Naive B cell (primary cell): ENCODE results near the gene ITLN2. TPM values are rescaled to one million over a fixed set of nuclear protein-coding genes. Genes with fewer than 3 reads are reported as not detected.
"Not testable (repeated sequence)": the region's sequence is repeated elsewhere in the genome, so short reads cannot be mapped to it uniquely, and the experiment has no call there.

ENCODE experiments used
- ATAC-seq, 2 donors: fragments of 150-1000 bp; cut with Tn5 transposase; 2 replicates each; pipeline ENCODE4 v1.10.0; 2021; ENCODE audit warnings: low read depth in 2 of 2, mild to moderate bottlenecking in 2 of 2, moderate library complexity in 2 of 2
- DNase-seq: peaks from one replicate; pipeline ENCODE4 v3.0.0; 2022
- H3K27ac Mint-ChIP-seq, 6 donors: one replicate each; pipeline ENCODE4 v1.8.0; 2020 to 2022; ENCODE audit warnings: mild to moderate bottlenecking in 6 of 6, mixed read lengths in 6 of 6, moderate library complexity in 5 of 6, inconsistent platforms in 2 of 6
- H3K27me3 Mint-ChIP-seq, 3 donors: one replicate each; pipeline ENCODE4 v1.8.0; 2021 to 2022; ENCODE audit warnings: mixed read lengths in 3 of 3, mild to moderate bottlenecking in 1 of 3
- H3K36me3 Mint-ChIP-seq, 2 donors: one replicate each; pipeline ENCODE4 v1.8.0; 2020 to 2022; ENCODE audit warnings: mixed read lengths in 2 of 2, inconsistent platforms in 1 of 2, mild to moderate bottlenecking in 1 of 2
- H3K4me1 Mint-ChIP-seq, 3 donors: one replicate each; pipeline ENCODE4 v1.8.0; 2020 to 2022; ENCODE audit warnings: mixed read lengths in 3 of 3, inconsistent platforms in 1 of 3, mild to moderate bottlenecking in 1 of 3, moderate library complexity in 1 of 3
- H3K4me3 Mint-ChIP-seq, 8 donors: one replicate each; pipeline ENCODE4 v1.8.0; 2020 to 2022; ENCODE audit warnings: mild to moderate bottlenecking in 8 of 8, mixed read lengths in 8 of 8, moderate library complexity in 8 of 8, inconsistent platforms in 2 of 8
- H3K9me3 Mint-ChIP-seq, 7 donors: one replicate each; pipeline ENCODE4 v1.8.0; 2020 to 2022; ENCODE audit warnings: mixed read lengths in 7 of 7, mild to moderate bottlenecking in 5 of 7, inconsistent platforms in 2 of 7, moderate library complexity in 1 of 7
- polyA plus RNA-seq, 6 donors: library from polyadenylated mRNA; unstranded; fragments of 300-500 nt; fragmentation: Illumina TruSeq; gene quantifications; one replicate each; pipeline ENCODE4 v1.2.3, GENCODE V29; 2021; ENCODE audit warnings: low read depth in 6 of 6

ITLN2 gene
- polyA plus RNA-seq, 6 donors from 2014 or later = not detected

- Mint-ChIP-seq H3K4me1 (no peaks in the 10 kb centered on the region), H3K27ac (peak overlapping the region in 1 of 6 donors; percentile 44), H3K27me3 (peaks cover 0 to 7% (median 0%) of the 10 kb centered on the region in 3 donors), H3K4me3 (no peak overlapping the region), H3K36me3 (no peaks in the 10 kb centered on the region), H3K9me3 (no peaks in the 10 kb centered on the region)
- DNase-seq = no peak
- no peak for ATAC-seq
Observed at GRCh38 chr1:160911441-160911840, 43.2 kb downstream of the ITLN2 start.

- DNase-seq (no peak), ATAC-seq (no peak)
- Mint-ChIP-seq H3K9me3 (no peaks in the 10 kb centered on the region), H3K4me3 (no peak overlapping the region), H3K27ac (no peak overlapping the region), H3K36me3 (no peaks in the 10 kb centered on the region), H3K4me1 (no peaks in the 10 kb centered on the region), H3K27me3 (peaks cover 0 to 7% (median 0%) of the 10 kb centered on the region in 3 donors)
Observed at GRCh38 chr1:160910170-160910750, 44.3 kb downstream of the ITLN2 start.

GRCh38 chr1:160907976-160908375, 46.6 kb downstream of the ITLN2 start:
- no peaks in the 10 kb centered on the region for H3K4me1 Mint-ChIP-seq
- ATAC-seq = no peak

GRCh38 chr1:160905617-160905989, 49.0 kb downstream of the ITLN2 start:
- H3K9me3 Mint-ChIP-seq = peaks cover 0 to under 1% (median 0%) of the 10 kb centered on the region in 7 donors
- H3K4me1 Mint-ChIP-seq = no peaks in the 10 kb centered on the region
- H3K36me3 Mint-ChIP-seq = no peaks in the 10 kb centered on the region
- H3K27me3 Mint-ChIP-seq = no peaks in the 10 kb centered on the region
- no peak overlapping the region for H3K27ac Mint-ChIP-seq
- DNase-seq (no peak), ATAC-seq (no peak)
- no peak overlapping the region for H3K4me3 Mint-ChIP-seq

More at GRCh38 chr1:160907976-160908375, 46.6 kb downstream of the ITLN2 start:
- Mint-ChIP-seq H3K4me3 (no peak overlapping the region), H3K9me3 (no peaks in the 10 kb centered on the region), H3K27me3 (no peaks in the 10 kb centered on the region), H3K36me3 (no peaks in the 10 kb centered on the region), H3K27ac (no peak overlapping the region)
- no peak for DNase-seq

- Mint-ChIP-seq H3K4me3 (no peak overlapping the region), H3K27me3 (peaks cover 0 to 4% (median 0%) of the 10 kb centered on the region in 3 donors), H3K9me3 (peaks cover 0 to 6% (median 2%) of the 10 kb centered on the region in 7 donors), H3K4me1 (no peaks in the 10 kb centered on the region), H3K36me3 (no peaks in the 10 kb centered on the region), H3K27ac (peak overlapping the region in 3 of 6 donors; percentile 7 to 69 (median 56))
- no peak for DNase-seq
- ATAC-seq = no peak
Observed at GRCh38 chr1:160904783-160905616, 49.6 kb downstream of the ITLN2 start.

GRCh38 chr1:160902251-160902650, 52.4 kb downstream of the ITLN2 start:
- peaks cover 0 to 19% (median 2%) of the 10 kb centered on the region in 7 donors for H3K9me3 Mint-ChIP-seq
- H3K27ac Mint-ChIP-seq = peak overlapping the region in 1 of 6 donors; percentile 16
- H3K4me3 Mint-ChIP-seq, H3K36me3 Mint-ChIP-seq, ATAC-seq, H3K4me1 Mint-ChIP-seq, DNase-seq: not testable (repeated sequence)
- peaks cover 0 to 11% (median 0%) of the 10 kb centered on the region in 3 donors for H3K27me3 Mint-ChIP-seq

GRCh38 chr1:160901768-160902167, 52.8 kb downstream of the ITLN2 start:
- H3K27me3 Mint-ChIP-seq = peaks cover 0 to 11% (median 4%) of the 10 kb centered on the region in 3 donors
- DNase-seq (no peak), ATAC-seq (no peak)
- peak overlapping the region in 1 of 6 donors; percentile 16 for H3K27ac Mint-ChIP-seq
- no peaks in the 10 kb centered on the region for H3K36me3 Mint-ChIP-seq
- peak overlapping the region in 1 of 8 donors; percentile 49 for H3K4me3 Mint-ChIP-seq
- peaks cover 0 to 19% (median 2%) of the 10 kb centered on the region in 7 donors for H3K9me3 Mint-ChIP-seq
- no peaks in the 10 kb centered on the region for H3K4me1 Mint-ChIP-seq

GRCh38 chr1:160900683-160901082, 53.9 kb downstream of the ITLN2 start:
- not testable (repeated sequence) for H3K27ac Mint-ChIP-seq, H3K36me3 Mint-ChIP-seq, H3K4me3 Mint-ChIP-seq, ATAC-seq, H3K4me1 Mint-ChIP-seq, DNase-seq
- H3K27me3 Mint-ChIP-seq = peaks cover 4 to 13% (median 8%) of the 10 kb centered on the region in 3 donors
- H3K9me3 Mint-ChIP-seq = peaks cover 0 to 19% (median 2%) of the 10 kb centered on the region in 7 donors

Other genes starting within 250 kb of the ITLN2 start
- 100 to 1,000 TPM; 129 to 163 (median 153) TPM for gene CD48, start 243.0 kb downstream of the ITLN2 start, polyA plus RNA-seq
- gene SLAMF7, start 215.6 kb downstream of the ITLN2 start, polyA plus RNA-seq = 1 to 10 TPM in 5 of 6 donors, not detected in 1; 1.2 to 5.3 (median 3.0) TPM
- gene LY9, start 158.6 kb downstream of the ITLN2 start, polyA plus RNA-seq = 100 to 1,000 TPM; 143 to 230 (median 167) TPM
- gene CD244, start 91.9 kb downstream of the ITLN2 start, polyA plus RNA-seq = under 1 TPM in 5 of 6 donors, not detected in 1; 0.32 to 0.97 (median 0.71) TPM
- gene ITLN1, start 69.6 kb downstream of the ITLN2 start, polyA plus RNA-seq = not detected
- 1 to 10 TPM; 5.2 to 9.2 (median 6.7) TPM for gene F11R, start 66.3 kb upstream of the ITLN2 start, polyA plus RNA-seq
- 100 to 1,000 TPM; 477 to 790 (median 657) TPM for gene TSTD1, start 84.2 kb upstream of the ITLN2 start, polyA plus RNA-seq
- gene USF1, start 91.2 kb upstream of the ITLN2 start, polyA plus RNA-seq = 10 to 100 TPM in 3 of 6 donors, 1 to 10 TPM in 3; 4.4 to 23.9 (median 9.7) TPM
- 100 to 1,000 TPM in 1 of 6 donors, 10 to 100 TPM in 5; 42.4 to 154 (median 82.6) TPM for gene ARHGAP30, start 115.1 kb upstream of the ITLN2 start, polyA plus RNA-seq
- not detected for gene NECTIN4, start 134.7 kb upstream of the ITLN2 start, polyA plus RNA-seq
- 1 to 10 TPM in 5 of 6 donors, not detected in 1; 1.3 to 4.4 (median 2.3) TPM for gene KLHDC9, start 143.6 kb upstream of the ITLN2 start, polyA plus RNA-seq
- 10 to 100 TPM; 64.0 to 93.7 (median 88.7) TPM for gene PFDN2, start 163.2 kb upstream of the ITLN2 start, polyA plus RNA-seq
- 10 to 100 TPM; 21.3 to 30.1 (median 25.6) TPM for gene NIT1, start 163.3 kb upstream of the ITLN2 start, polyA plus RNA-seq
- gene DEDD, start 177.9 kb upstream of the ITLN2 start, polyA plus RNA-seq = 10 to 100 TPM; 36.4 to 55.3 (median 39.2) TPM
- 100 to 1,000 TPM; 119 to 151 (median 133) TPM for gene UFC1, start 199.2 kb upstream of the ITLN2 start, polyA plus RNA-seq
- gene USP21, start 204.7 kb upstream of the ITLN2 start, polyA plus RNA-seq = 10 to 100 TPM; 13.1 to 33.0 (median 18.5) TPM
- gene PPOX, start 211.6 kb upstream of the ITLN2 start, polyA plus RNA-seq = 10 to 100 TPM; 12.7 to 20.3 (median 14.0) TPM
- gene B4GALT3, start 222.7 kb upstream of the ITLN2 start, polyA plus RNA-seq = 10 to 100 TPM; 37.8 to 51.6 (median 45.6) TPM
- under 1 TPM in 1 of 6 donors, not detected in 5; 0.03 TPM for gene ADAMTS4, start 244.2 kb upstream of the ITLN2 start, polyA plus RNA-seq
- 10 to 100 TPM; 66.1 to 98.8 (median 87.7) TPM for gene NDUFS2, start 247.6 kb upstream of the ITLN2 start, polyA plus RNA-seq